ENCODE measurements around the gene WIPF3.

GRCh38 chr7:29945259-29945809 is 139.0 kb downstream of the WIPF3 start:
- TF ChIP-seq POLR2AphosphoS5 (IDR thresholded peaks at IDR 0.05; ENCODE audit: low read depth, low read length) (no peak), POLR2A (IDR thresholded peaks at IDR 0.05; ENCODE audit: low read depth, low read length) (no peak)
